GM23248 (cell line): ENCODE results near the gene SKOR2. TPM values are rescaled to one million over a fixed set of nuclear protein-coding genes. Genes with fewer than 3 reads are reported as not detected.

ENCODE experiments used
- DNase-seq: peaks from one replicate; pipeline ENCODE4 v3.0.0-alpha.2; 2015
- H2AFZ ChIP-seq: fragments of 200-600 bp; sonication (generic); 2 replicates; pipeline ENCODE4 v1.6.1; 2016; ENCODE audit warnings: antibody characterized with exemption
- H3F3A ChIP-seq: fragments of 200-600 bp; sonication (generic); 2 replicates; pipeline ENCODE4 v1.6.1; 2016; ENCODE audit warnings: mild to moderate bottlenecking, antibody characterized with exemption, mixed run types; ENCODE audit not compliant: insufficient read depth
- H3K27ac ChIP-seq: fragments of 200-600 bp; sonication (generic); 2 replicates; pipeline ENCODE4 v1.5.1; 2016; ENCODE audit warnings: mild to moderate bottlenecking
- H3K27me3 ChIP-seq: fragments of 200-600 bp; sonication (generic); replicated peaks from 2 replicates; pipeline ENCODE4 v1.6.1; 2016; ENCODE audit warnings: mild to moderate bottlenecking; ENCODE audit not compliant: insufficient read depth
- H3K36me3 ChIP-seq: fragments of 200-600 bp; sonication (generic); 2 replicates; pipeline ENCODE4 v1.6.1; 2016; ENCODE audit warnings: low read depth, mild to moderate bottlenecking
- H3K4me1 ChIP-seq: fragments of 200-600 bp; sonication (generic); 2 replicates; pipeline ENCODE4 v1.6.1; 2016; ENCODE audit warnings: mild to moderate bottlenecking; ENCODE audit not compliant: insufficient read depth
- H3K4me2 ChIP-seq: fragments of 200-600 bp; sonication (generic); one replicate; pipeline ENCODE4 v1.6.1; 2016; ENCODE audit warnings: mild to moderate bottlenecking; ENCODE audit not compliant: unreplicated experiment
- H3K4me3 ChIP-seq: fragments of 200-600 bp; sonication (generic); 2 replicates; pipeline ENCODE4 v1.5.1; 2016; ENCODE audit warnings: mild to moderate bottlenecking
- H3K79me2 ChIP-seq: fragments of 200-600 bp; sonication (generic); 2 replicates; pipeline ENCODE4 v1.6.1; 2016; ENCODE audit warnings: mild to moderate bottlenecking; ENCODE audit not compliant: insufficient read depth
- H3K9ac ChIP-seq: fragments of 200-600 bp; sonication (generic); 2 replicates; pipeline ENCODE4 v1.6.1; 2016; ENCODE audit warnings: mild to moderate bottlenecking
- H3K9me2 ChIP-seq: fragments of 200-600 bp; sonication (generic); 2 replicates; pipeline ENCODE4 v1.6.1; 2016; ENCODE audit warnings: mixed run types, mild to moderate bottlenecking, moderate library complexity; ENCODE audit not compliant: insufficient read depth
- H3K9me3 ChIP-seq: fragments of 200-600 bp; sonication (generic); one replicate; pipeline ENCODE4 v1.6.1; 2017; ENCODE audit warnings: low read depth
- H4K20me1 ChIP-seq: fragments of 200-600 bp; sonication (generic); 2 replicates; pipeline ENCODE4 v1.6.0; 2016; ENCODE audit not compliant: insufficient read depth
- EZH2 ChIP-seq: fragments of 200-600 bp; sonication (generic); IDR thresholded peaks from 2 replicates; pipeline ENCODE4 v1.6.1; 2018; ENCODE audit warnings: antibody characterized with exemption, mild to moderate bottlenecking; ENCODE audit not compliant: insufficient read depth, poor library complexity, severe bottlenecking
- EZH2phosphoT487 ChIP-seq: fragments of 200-600 bp; sonication (generic); IDR thresholded peaks from 2 replicates; pipeline ENCODE4 v1.6.1; 2018; ENCODE audit warnings: antibody characterized with exemption, moderate library complexity, mild to moderate bottlenecking, low read depth; ENCODE audit not compliant: insufficient read depth
- WGBS, 2 experiments: methylation state at CpG; one replicate each; pipeline ENCODE4 v1.1.6; 2015 to 2017; ENCODE audit warnings: low lambda C conversion rate in 2 of 2, low coverage in 1 of 2; ENCODE audit errors: missing lambda C conversion rate in 2 of 2; 5-methylcytosine and 5-hydroxymethylcytosine counted together
- in situ Hi-C: fragments of 300-500 bp; cut with MboI; formaldehyde crosslinking; loops from 2 replicates; pipeline ENCODE4 v1.15.0; 2020
- polyA plus RNA-seq: library from polyadenylated mRNA; unstranded; fragments of >200 nt; fragmentation: Nextera tagmentation; extraction: Ambion mirVana; gene quantifications from 2 replicates; pipeline ENCODE4 v1.2.1, GENCODE V29; 2016
- total RNA-seq: library from RNA; depleted of rRNA; stranded (reverse); fragments of >200 nt; shearing (Covaris generic); gene quantifications from 2 replicates; pipeline ENCODE4 v1.2.3, GENCODE V29; 2014

SKOR2 gene
- total and polyA plus RNA-seq, 2 experiments from 2014 or later = not detected

- Histone ChIP-seq H3K9me2 (no peaks in the 10 kb centered on the region), H3K9ac (peak overlapping the region; percentile 21), H3K79me2 (no peaks in the 10 kb centered on the region), H3K27me3 (peaks cover 51% of the 10 kb centered on the region), H3K4me1 (no peaks in the 10 kb centered on the region; the same call in 1 of the 2 replicates), H3K9me3 (no peaks in the 10 kb centered on the region), H2AFZ (no peak overlapping the region), H3K4me3 (peak overlapping the region; percentile 9), H4K20me1 (no peaks in the 10 kb centered on the region), H3K36me3 (no peaks in the 10 kb centered on the region), H3K4me2 (no peak overlapping the region), H3K27ac (no peak overlapping the region), H3F3A (peaks cover 7% of the 10 kb centered on the region; the same call in 1 of the 2 replicates)
- DNase-seq = no peak
- TF ChIP-seq EZH2 = peak; percentile 30
- TF ChIP-seq EZH2phosphoT487 = no peak
- in situ Hi-C loops = no loop called here
- WGBS, 2 experiments = 5 to 6% methylated on average over 43 to 58 of the region's 69 CpGs
These were observed 12.2 kb upstream of the SKOR2 start for GRCh38 chr18:47263430-47264307.

DNA sequence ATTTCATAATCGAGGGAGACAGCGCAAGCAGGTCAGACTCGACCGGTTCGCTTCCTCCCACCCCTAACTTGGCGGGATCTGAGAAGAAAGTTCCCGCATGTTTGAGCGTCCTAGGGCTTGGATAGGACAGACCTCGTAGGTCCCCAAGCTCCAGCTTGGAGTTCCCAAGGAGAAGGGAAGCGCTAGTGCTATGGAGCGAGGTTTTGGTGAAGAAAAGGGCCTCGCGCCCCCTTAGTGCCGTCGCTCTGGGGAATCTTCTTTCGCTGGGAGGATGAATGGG, 11.6 kb upstream of the SKOR2 start:
- H3K36me3 ChIP-seq = no peaks in the 10 kb centered on the region
- no peak for TF ChIP-seq EZH2
- no peak for TF ChIP-seq EZH2phosphoT487
- no peaks in the 10 kb centered on the region for H3K79me2 ChIP-seq
- H3K9me2 ChIP-seq = no peaks in the 10 kb centered on the region
- no peak overlapping the region for H2AFZ ChIP-seq
- H3K9me3 ChIP-seq = no peaks in the 10 kb centered on the region
- no peak overlapping the region for H3K9ac ChIP-seq
- peaks cover 7% of the 10 kb centered on the region; the same call in 1 of the 2 replicates for H3F3A ChIP-seq
- no peaks in the 10 kb centered on the region; the same call in 1 of the 2 replicates for H3K4me1 ChIP-seq
- no peak for DNase-seq
- no peak overlapping the region for H3K4me2 ChIP-seq
- H3K4me3 ChIP-seq = peak overlapping the region; percentile 9; the same call in 1 of the 2 replicates
- in situ Hi-C loops = no loop called here
- H3K27ac ChIP-seq = no peak overlapping the region
- WGBS, 2 experiments = 6 to 7% methylated on average over 16 of the region's 16 CpGs
- H3K27me3 ChIP-seq = peaks cover 51% of the 10 kb centered on the region
- no peaks in the 10 kb centered on the region for H4K20me1 ChIP-seq

DNA sequence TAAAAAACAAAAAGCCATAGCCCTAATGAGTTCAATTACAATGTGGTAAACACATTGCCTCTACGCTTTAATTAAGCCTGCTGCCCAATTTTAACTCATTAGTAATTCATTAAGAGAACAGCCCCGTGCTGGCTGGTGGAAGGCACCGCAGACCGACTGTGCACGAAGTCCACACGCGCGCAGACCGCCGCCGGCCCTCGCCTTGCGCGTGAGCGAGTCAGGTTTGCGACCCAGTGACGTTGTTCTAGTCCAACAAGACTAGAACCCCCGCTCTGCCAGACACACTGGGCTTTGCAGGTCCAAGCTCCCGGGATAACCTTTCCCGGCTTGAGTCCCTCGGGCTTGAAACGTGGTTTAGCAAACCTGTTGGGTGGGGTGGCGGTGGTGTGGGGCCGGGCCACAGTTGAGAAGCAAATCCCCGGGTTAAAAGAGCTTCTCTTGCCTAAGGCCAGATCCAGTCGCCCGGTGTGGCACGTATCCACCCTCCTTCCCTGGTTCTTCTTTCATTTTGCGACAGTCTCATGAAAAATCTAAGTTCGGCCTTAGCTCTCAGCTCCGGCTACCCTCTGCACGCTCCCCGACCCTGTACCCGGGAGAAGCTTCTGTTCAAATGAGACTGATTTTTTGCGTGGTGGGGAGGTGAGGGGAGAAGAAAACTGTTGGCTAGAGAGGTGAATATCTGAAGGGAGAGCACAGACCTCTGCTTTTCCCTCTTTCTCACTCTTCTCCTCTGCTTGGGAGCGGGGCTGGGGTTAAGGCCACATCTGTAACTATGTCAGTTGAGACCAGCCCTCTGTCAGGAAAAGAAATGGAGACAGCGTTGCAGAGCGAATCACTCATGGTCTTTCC, 11.1 kb upstream of the SKOR2 start:
- H3K36me3 ChIP-seq = no peaks in the 10 kb centered on the region
- H3K4me1 ChIP-seq = no peaks in the 10 kb centered on the region; the same call in 1 of the 2 replicates
- DNase-seq = no peak
- H3K9me2 ChIP-seq = no peaks in the 10 kb centered on the region
- in situ Hi-C loops = no loop called here
- 14 to 18% methylated on average over 38 of the region's 38 CpGs for WGBS, 2 experiments
- H3K27me3 ChIP-seq = peaks cover 51% of the 10 kb centered on the region
- TF ChIP-seq EZH2 (peak; percentile 1), EZH2phosphoT487 (no peak)
- no peaks in the 10 kb centered on the region for H3K79me2 ChIP-seq
- H3F3A ChIP-seq = peaks cover 7% of the 10 kb centered on the region; the same call in 1 of the 2 replicates
- H2AFZ ChIP-seq = no peak overlapping the region
- no peak overlapping the region for H3K4me2 ChIP-seq
- H4K20me1 ChIP-seq = no peaks in the 10 kb centered on the region
- no peaks in the 10 kb centered on the region for H3K9me3 ChIP-seq
- H3K27ac ChIP-seq = no peak overlapping the region
- no peak overlapping the region for H3K4me3 ChIP-seq
- no peak overlapping the region for H3K9ac ChIP-seq

DNA sequence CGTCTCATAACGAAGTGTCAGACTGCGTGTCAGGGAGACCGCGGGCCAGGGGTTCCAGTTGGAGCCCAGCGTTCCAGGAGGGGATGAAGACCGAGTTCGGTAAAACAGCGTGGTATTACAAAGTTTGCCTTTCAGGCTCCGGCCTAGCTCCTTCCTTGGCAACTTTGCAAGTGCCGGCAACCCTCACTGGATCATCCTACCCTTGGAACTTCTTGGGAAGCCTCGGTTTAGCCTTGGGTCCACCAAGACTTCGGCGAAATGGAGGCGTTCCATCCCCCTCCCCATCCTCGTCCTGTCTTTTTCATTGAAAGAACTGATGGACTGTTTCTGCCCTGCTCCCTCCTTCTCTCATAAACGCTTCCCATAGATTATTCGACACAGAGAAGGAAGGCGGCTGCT, 10.4 kb upstream of the SKOR2 start:
- Histone ChIP-seq H3K9ac (no peak overlapping the region), H3F3A (peaks cover 7% of the 10 kb centered on the region; the same call in 1 of the 2 replicates), H3K4me3 (no peak overlapping the region), H4K20me1 (no peaks in the 10 kb centered on the region), H3K27ac (no peak overlapping the region), H3K36me3 (no peaks in the 10 kb centered on the region), H3K27me3 (peaks cover 51% of the 10 kb centered on the region), H3K79me2 (no peaks in the 10 kb centered on the region), H3K4me2 (no peak overlapping the region), H3K9me2 (no peaks in the 10 kb centered on the region), H2AFZ (no peak overlapping the region), H3K4me1 (no peaks in the 10 kb centered on the region; the same call in 1 of the 2 replicates), H3K9me3 (no peaks in the 10 kb centered on the region)
- 9 to 11% methylated on average over 19 of the region's 19 CpGs for WGBS, 2 experiments
- DNase-seq = no peak
- in situ Hi-C loops = no loop called here
- TF ChIP-seq EZH2 = peak; percentile 24
- no peak for TF ChIP-seq EZH2phosphoT487
